ENCODE results near the gene TTC9. TPM values are rescaled to one million over a fixed set of nuclear protein-coding genes. Genes with fewer than 3 reads are reported as not detected.

Gene TTC9
- total RNA-seq, 1 donor from 2014 or later: 2.5 TPM

DNA sequence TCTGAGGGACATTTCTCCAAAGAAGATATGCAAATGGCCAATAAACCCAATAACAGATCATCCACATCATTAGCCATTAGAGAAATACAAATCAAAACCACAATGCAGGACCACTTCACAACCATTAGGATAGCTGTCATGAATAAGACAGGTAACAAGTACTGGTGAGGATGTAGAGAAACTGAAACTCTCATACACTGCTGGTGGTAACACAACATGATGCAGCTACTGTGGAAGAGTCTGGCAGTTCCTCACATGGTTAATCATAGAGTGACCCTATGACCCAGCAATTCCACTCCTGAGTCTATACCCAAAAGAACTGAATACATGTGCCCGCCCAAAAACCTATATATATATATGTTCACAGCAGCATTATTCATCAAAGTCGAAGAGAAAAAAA is 39.0 kb downstream of the TTC9 start:
- H3K9me3 Mint-ChIP-seq (ENCODE audit: low read depth): no peaks in the 10 kb centered on the region

DNA sequence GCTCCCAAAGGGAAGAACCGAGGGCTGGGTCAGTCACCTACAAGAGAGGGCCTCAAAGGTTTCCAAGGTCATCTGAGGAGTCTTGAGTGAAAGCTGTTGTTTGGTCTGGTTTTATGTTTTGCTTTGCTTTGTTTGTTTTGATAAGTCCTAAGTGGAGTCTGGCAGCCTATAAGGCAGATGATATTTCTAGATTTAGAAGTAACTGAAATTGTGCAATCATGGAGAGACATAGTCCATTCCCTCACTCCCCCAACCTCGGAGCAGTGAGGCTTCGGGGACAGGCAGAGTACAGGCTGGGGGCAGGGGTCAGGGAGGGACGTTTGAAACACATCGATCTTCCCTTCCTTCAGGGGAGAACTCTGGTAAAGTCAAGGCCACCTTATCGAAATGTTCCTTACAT is 42.3 kb downstream of the TTC9 start:
- TF ChIP-seq, protein P1, sequence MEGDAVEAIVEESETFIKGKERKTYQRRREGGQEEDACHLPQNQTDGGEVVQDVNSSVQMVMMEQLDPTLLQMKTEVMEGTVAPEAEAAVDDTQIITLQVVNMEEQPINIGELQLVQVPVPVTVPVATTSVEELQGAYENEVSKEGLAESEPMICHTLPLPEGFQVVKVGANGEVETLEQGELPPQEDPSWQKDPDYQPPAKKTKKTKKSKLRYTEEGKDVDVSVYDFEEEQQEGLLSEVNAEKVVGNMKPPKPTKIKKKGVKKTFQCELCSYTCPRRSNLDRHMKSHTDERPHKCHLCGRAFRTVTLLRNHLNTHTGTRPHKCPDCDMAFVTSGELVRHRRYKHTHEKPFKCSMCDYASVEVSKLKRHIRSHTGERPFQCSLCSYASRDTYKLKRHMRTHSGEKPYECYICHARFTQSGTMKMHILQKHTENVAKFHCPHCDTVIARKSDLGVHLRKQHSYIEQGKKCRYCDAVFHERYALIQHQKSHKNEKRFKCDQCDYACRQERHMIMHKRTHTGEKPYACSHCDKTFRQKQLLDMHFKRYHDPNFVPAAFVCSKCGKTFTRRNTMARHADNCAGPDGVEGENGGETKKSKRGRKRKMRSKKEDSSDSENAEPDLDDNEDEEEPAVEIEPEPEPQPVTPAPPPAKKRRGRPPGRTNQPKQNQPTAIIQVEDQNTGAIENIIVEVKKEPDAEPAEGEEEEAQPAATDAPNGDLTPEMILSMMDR (IDR thresholded peaks at IDR 0.05): no peak
- no peak overlapping the region for H3K27ac Mint-ChIP-seq (ENCODE audit: unreplicated experiment)
- DNase-seq (ENCODE audit: low spot score): no peak
- H3K36me3 Mint-ChIP-seq (ENCODE audit: low read depth): no peaks in the 10 kb centered on the region
- peaks cover 5% of the 10 kb centered on the region for H3K4me1 Mint-ChIP-seq (ENCODE audit: low read depth)
- H3K27me3 Mint-ChIP-seq (ENCODE audit: low read depth): peaks cover 2% of the 10 kb centered on the region
- no peak overlapping the region for H3K4me3 Mint-ChIP-seq (ENCODE audit: unreplicated experiment)
- H3K9me3 Mint-ChIP-seq (ENCODE audit: low read depth): no peaks in the 10 kb centered on the region

More for the DNA sequence above, 39.0 kb downstream of the TTC9 start:
- H3K4me3 Mint-ChIP-seq (ENCODE audit: unreplicated experiment): no peak overlapping the region
- no peak overlapping the region for H3K27ac Mint-ChIP-seq (ENCODE audit: unreplicated experiment)
- H3K36me3 Mint-ChIP-seq (ENCODE audit: low read depth): peaks cover 1% of the 10 kb centered on the region
- no peak for DNase-seq (ENCODE audit: low spot score)
- TF ChIP-seq, protein P1 (IDR thresholded peaks at IDR 0.05): no peak
- peaks cover 5% of the 10 kb centered on the region for H3K4me1 Mint-ChIP-seq (ENCODE audit: low read depth)
- H3K27me3 Mint-ChIP-seq (ENCODE audit: low read depth): peaks cover 4% of the 10 kb centered on the region

GRCh38 chr14:70685474-70686197 is 43.9 kb downstream of the TTC9 start:
- TF ChIP-seq, protein P1 (IDR thresholded peaks at IDR 0.05): no peak
- H3K4me1 Mint-ChIP-seq (ENCODE audit: low read depth): peaks cover 5% of the 10 kb centered on the region
- no peak overlapping the region for H3K4me3 Mint-ChIP-seq (ENCODE audit: unreplicated experiment)
- no peaks in the 10 kb centered on the region for H3K9me3 Mint-ChIP-seq (ENCODE audit: low read depth)
- no peak overlapping the region for H3K27ac Mint-ChIP-seq (ENCODE audit: unreplicated experiment)
- DNase-seq (ENCODE audit: low spot score): no peak
- H3K27me3 Mint-ChIP-seq (ENCODE audit: low read depth): peaks cover 2% of the 10 kb centered on the region
- H3K36me3 Mint-ChIP-seq (ENCODE audit: low read depth): no peaks in the 10 kb centered on the region

DNA sequence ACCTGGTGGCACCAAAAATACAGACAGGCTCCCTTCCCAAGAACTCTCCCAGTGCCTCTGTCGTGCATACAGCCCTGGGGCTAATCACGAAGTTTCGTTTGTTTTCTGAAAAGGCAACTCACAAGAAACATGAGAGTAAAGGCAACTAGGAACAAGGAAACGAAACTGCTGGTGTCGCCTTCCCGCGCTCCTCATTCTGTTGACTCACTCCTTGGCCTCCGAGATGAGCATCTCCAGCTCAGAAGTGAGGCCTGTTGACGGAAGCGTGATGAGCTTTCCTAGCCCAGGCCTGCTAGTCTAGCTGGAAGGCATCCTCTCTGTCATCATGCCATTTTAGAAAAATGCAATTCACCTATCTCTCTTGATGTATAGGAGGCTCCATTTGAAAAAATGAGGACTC is 50.5 kb downstream of the TTC9 start:
- Mint-ChIP-seq H3K36me3 (ENCODE audit: low read depth) (no peaks in the 10 kb centered on the region), H3K9me3 (ENCODE audit: low read depth) (no peaks in the 10 kb centered on the region), H3K4me3 (ENCODE audit: unreplicated experiment) (no peak overlapping the region), H3K4me1 (ENCODE audit: low read depth) (no peaks in the 10 kb centered on the region), H3K27ac (ENCODE audit: unreplicated experiment) (no peak overlapping the region), H3K27me3 (ENCODE audit: low read depth) (no peaks in the 10 kb centered on the region)
- no peak for DNase-seq (ENCODE audit: low spot score)
- TF ChIP-seq, protein P1 (IDR thresholded peaks at IDR 0.05): no peak

GRCh38 chr14:70696026-70696425 is 54.3 kb downstream of the TTC9 start:
- Mint-ChIP-seq H3K36me3 (ENCODE audit: low read depth) (no peaks in the 10 kb centered on the region), H3K4me3 (ENCODE audit: unreplicated experiment) (no peak overlapping the region), H3K27ac (ENCODE audit: unreplicated experiment) (no peak overlapping the region), H3K4me1 (ENCODE audit: low read depth) (peaks cover 17% of the 10 kb centered on the region), H3K27me3 (ENCODE audit: low read depth) (no peaks in the 10 kb centered on the region), H3K9me3 (ENCODE audit: low read depth) (no peaks in the 10 kb centered on the region)
- TF ChIP-seq, protein P1 (IDR thresholded peaks at IDR 0.05): no peak
- DNase-seq (ENCODE audit: low spot score): no peak
